Measurements from ENCODE around the gene CELF4. TPM values are rescaled to one million over a fixed set of nuclear protein-coding genes. Genes with fewer than 3 reads are reported as not detected.

Gene CELF4
- total RNA-seq, 1 experiment from 2014 or later: not detected

- no peak for DNase-seq (ENCODE audit: low read depth, low spot score)
- in situ Hi-C loops (cut with HindIII; ENCODE audit: low pct_unique_long_range_greater_than_20kb, low sequenced_read_pairs): no loop called here
- Histone ChIP-seq H3K36me3 (ENCODE audit: control insufficient read depth, insufficient read depth, low read length) (no peaks in the 10 kb centered on the region), H3K27ac (ENCODE audit: low read length) (no peak overlapping the region), H3K9me3 (ENCODE audit: control insufficient read depth, insufficient read depth, low read depth, low read length) (no peaks in the 10 kb centered on the region), H3K4me1 (ENCODE audit: control insufficient read depth, insufficient read depth, low read length) (no peaks in the 10 kb centered on the region), H3K4me3 (ENCODE audit: low read depth in 2 of 2, low read length in 2 of 2) (peak overlapping the region; percentile 46 to 78; a peak in 3 of 4 replicates), H3K27me3 (ENCODE audit: control insufficient read depth, insufficient read depth, low read length) (peaks cover 15% of the 10 kb centered on the region)
- BruUV-seq (replicated peaks): no TSS peak
- peak; percentile 50 for ATAC-seq
- intact Hi-C loops (cut with micrococcal nuclease; ENCODE audit: unreplicated experiment): no loop called here
- TF ChIP-seq CTCF (IDR thresholded peaks at IDR 0.05) (no peak), TCF7L2 (IDR thresholded peaks at IDR 0.05; ENCODE audit: low read depth, low read length) (no peak), SIN3A (IDR thresholded peaks at IDR 0.05; ENCODE audit: borderline replicate concordance, insufficient read depth, low read depth, low read length) (no peak), REST (IDR thresholded peaks at IDR 0.05; ENCODE audit: insufficient read depth in 1 of 2, low read depth in 2 of 2, low read length in 1 of 2) (peak; percentile 93 to 95)
- ChIA-PET POLR2A (no interaction called here), CTCF (no interaction called here)
Measured at GRCh38 chr18:37564711-37565100, 892 bp downstream of the CELF4 start.

- Histone ChIP-seq H3K27ac (ENCODE audit: low read length) (no peak overlapping the region), H3K4me3 (ENCODE audit: low read depth in 2 of 2, low read length in 2 of 2) (no peak overlapping the region), H3K27me3 (ENCODE audit: control insufficient read depth, insufficient read depth, low read length) (peaks cover 17% of the 10 kb centered on the region), H3K36me3 (ENCODE audit: control insufficient read depth, insufficient read depth, low read length) (no peaks in the 10 kb centered on the region), H3K4me1 (ENCODE audit: control insufficient read depth, insufficient read depth, low read length) (no peaks in the 10 kb centered on the region), H3K9me3 (ENCODE audit: control insufficient read depth, insufficient read depth, low read depth, low read length) (no peaks in the 10 kb centered on the region)
- ChIA-PET POLR2A (no interaction called here), CTCF (no interaction called here)
- intact Hi-C loops (cut with micrococcal nuclease; ENCODE audit: unreplicated experiment): no loop called here
- in situ Hi-C loops (cut with HindIII; ENCODE audit: low pct_unique_long_range_greater_than_20kb, low sequenced_read_pairs): no loop called here
- no TSS peak for BruUV-seq (replicated peaks)
- DNase-seq (ENCODE audit: low read depth, low spot score): no peak
- TF ChIP-seq REST (IDR thresholded peaks at IDR 0.05; ENCODE audit: insufficient read depth in 1 of 2, low read depth in 2 of 2, low read length in 1 of 2): no peak
- TF ChIP-seq CTCF (IDR thresholded peaks at IDR 0.05): no peak
- no peak for TF ChIP-seq TCF7L2 (IDR thresholded peaks at IDR 0.05; ENCODE audit: low read depth, low read length)
- TF ChIP-seq SIN3A (IDR thresholded peaks at IDR 0.05; ENCODE audit: borderline replicate concordance, insufficient read depth, low read depth, low read length): no peak
- no peak for TF ChIP-seq POLR2AphosphoS5 (IDR thresholded peaks at IDR 0.05; ENCODE audit: low read depth, low read length)
- no peak for ATAC-seq
Measured at GRCh38 chr18:37563931-37564392, 1.6 kb downstream of the CELF4 start.
